ENCODE measurements around the gene DCTN4. TPM values are rescaled to one million over a fixed set of nuclear protein-coding genes. Genes with fewer than 3 reads are reported as not detected.

Gene DCTN4
- total RNA-seq, 1 experiment from 2014 or later = 48.5 TPM

DNA sequence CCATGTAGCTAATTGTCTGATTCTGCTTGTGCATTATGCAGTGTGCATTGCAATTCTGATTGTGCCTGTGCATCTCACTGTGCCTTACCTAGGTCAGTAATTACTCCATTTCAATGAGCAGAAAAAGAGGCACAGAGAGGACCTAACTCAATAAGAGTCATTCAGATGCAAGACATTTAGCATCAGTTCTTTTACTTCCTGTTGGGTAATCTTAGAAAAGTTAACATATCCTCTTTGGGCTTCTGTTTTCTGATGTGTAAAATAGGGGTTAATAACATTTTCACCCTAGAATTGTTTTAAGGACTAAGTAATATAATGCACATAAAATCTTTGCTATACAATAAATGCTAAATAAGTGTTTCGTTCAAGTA, 7.0 kb upstream of the DCTN4 start:
- no peak overlapping the region for H2BK120ac ChIP-seq (ENCODE audit: low read depth, low read length, poor library complexity, severe bottlenecking)
- no peaks in the 10 kb centered on the region for H3K23me2 ChIP-seq (ENCODE audit: insufficient read length, low read depth, low read length, poor library complexity, severe bottlenecking)
- Mint-ChIP-seq H3K27me3 (ENCODE audit: low read depth) (peaks cover 11% of the 10 kb centered on the region), H3K4me3 (no peak overlapping the region), H3K36me3 (ENCODE audit: insufficient read depth in 1 of 3, low read depth in 3 of 3) (no peaks in the 10 kb centered on the region), H3K9me3 (no peaks in the 10 kb centered on the region), H3K4me1 (peaks cover 3 to 9% of the 10 kb centered on the region in 2 experiments), H3K27ac (no peak overlapping the region)
- H3K9ac ChIP-seq (ENCODE audit: extremely low read depth, insufficient read length, low read length) = no peak overlapping the region
- H3K4me2 ChIP-seq (ENCODE audit: insufficient read depth, insufficient read length, low read length) = no peak overlapping the region
- H2AFZ ChIP-seq (ENCODE audit: low read length) = no peak overlapping the region
- H3K18ac ChIP-seq (ENCODE audit: insufficient read length, low read depth, low read length) = no peak overlapping the region
- WGBS (ENCODE audit: extremely low coverage, insufficient read length, low lambda C conversion rate) = no CpG with 5 or more reads among the region's 1 CpG
- no peak overlapping the region for H2AK5ac ChIP-seq (ENCODE audit: insufficient read length, low read length)
- no peaks in the 10 kb centered on the region for H3K79me2 ChIP-seq (ENCODE audit: insufficient read depth, low read length)
- H4K5ac ChIP-seq (ENCODE audit: insufficient read length, low read depth, low read length) = no peak overlapping the region
- H3K56ac ChIP-seq (ENCODE audit: insufficient read length, low read depth, low read length) = no peak overlapping the region
- H3K14ac ChIP-seq (ENCODE audit: insufficient read depth, low read length) = no peak overlapping the region
- H3K9me3 ChIP-seq (ENCODE audit: control insufficient read depth, low read depth, low read length) = no peaks in the 10 kb centered on the region
- peaks cover 2% of the 10 kb centered on the region; the same call in 1 of the 2 replicates for H3K4me1 ChIP-seq (ENCODE audit: insufficient read depth, low read length)
- no peak overlapping the region for H3K27ac ChIP-seq (ENCODE audit: insufficient read length, low read depth, low read length)
- H2BK15ac ChIP-seq (ENCODE audit: low read depth, low read length) = no peak overlapping the region
- TF ChIP-seq CTCF (conservative IDR thresholded peaks at IDR 0.05) = no peak
- no peaks in the 10 kb centered on the region for H3K79me1 ChIP-seq (ENCODE audit: insufficient read depth, low read depth, low read length, poor library complexity, severe bottlenecking)
- no peak for DNase-seq
- no peak overlapping the region for H2BK20ac ChIP-seq (ENCODE audit: low read depth, low read length, poor library complexity, severe bottlenecking)
- no peak overlapping the region for H3K4ac ChIP-seq (ENCODE audit: low read depth, low read length)
- no peak overlapping the region for H3K23ac ChIP-seq (ENCODE audit: insufficient read length, low read depth, low read length)
- H3T11ph ChIP-seq (ENCODE audit: low read length) = no peak overlapping the region
- H4K8ac ChIP-seq (replicated peaks; ENCODE audit: insufficient read length, low read depth, low read length) = no peak overlapping the region
- no peak overlapping the region for H2BK12ac ChIP-seq (ENCODE audit: insufficient read length, low read depth, low read length)
- H4K20me1 ChIP-seq (ENCODE audit: control insufficient read depth, insufficient read depth, insufficient read length) = no peaks in the 10 kb centered on the region
- no peaks in the 10 kb centered on the region for H3K27me3 ChIP-seq (ENCODE audit: insufficient read depth, low read length)
- no peak overlapping the region for H4K91ac ChIP-seq (ENCODE audit: insufficient read length, low read depth, low read length)
- no peak overlapping the region for H2BK5ac ChIP-seq (ENCODE audit: insufficient read length, low read length)

Measured in H9 (cell line).